ENCODE measurements around the gene COG5. TPM values are rescaled to one million over a fixed set of nuclear protein-coding genes. Genes with fewer than 3 reads are reported as not detected.

Gene COG5
- total and polyA plus RNA-seq, 9 of the 15 experiments (the other 6 are each of a cell fraction or from before 2014, with no cell fraction given) = 15.3 to 75.1 (median 56.4) TPM

DNA sequence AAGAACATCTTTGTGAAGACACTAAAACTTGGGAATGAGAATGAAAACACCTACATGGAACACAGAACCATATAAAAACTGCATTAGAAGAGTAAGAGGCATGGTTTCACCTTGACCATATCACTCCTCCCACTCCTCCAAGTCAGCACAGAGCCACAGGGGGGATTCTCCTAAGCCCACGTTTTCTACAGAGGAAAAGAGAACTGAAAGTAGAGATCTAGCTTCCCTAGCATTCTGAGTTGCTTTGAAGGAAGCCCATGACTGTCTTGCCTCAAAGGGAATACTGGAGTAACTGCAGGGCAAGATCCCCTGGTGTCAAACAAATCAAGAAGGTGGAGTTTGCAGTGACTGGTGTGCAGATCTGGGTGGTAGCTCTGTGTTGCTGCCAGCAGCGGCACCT lies 351.0 kb downstream of the COG5 start:
- H3K4me2 ChIP-seq (ENCODE audit: insufficient read depth, low read length) = no peak overlapping the region
- DNase-seq (ENCODE audit: extremely low read depth in 1 of 4, low spot score in 3 of 4) (no peak), ATAC-seq (no peak), FAIRE-seq (no peak)
- H3K4me3 ChIP-seq = no peak overlapping the region
- H3K4me1 ChIP-seq (replicated peaks in 1 of 2; ENCODE audit: control insufficient read depth in 2 of 2, insufficient read depth in 2 of 2, low read length in 2 of 2) = peaks cover 4% of the 10 kb centered on the region in 2 experiments; a peak in 2 of 5 replicates
- no peak overlapping the region for H2AFZ ChIP-seq (ENCODE audit: low read depth, low read length)
- no TSS peak for BruUV-seq (replicated peaks)
- TF ChIP-seq C11orf30 (IDR thresholded peaks at IDR 0.05; ENCODE audit: low read depth) (no peak), ZNF780A (CRISPR knock-in tag; IDR thresholded peaks at IDR 0.05) (no peak), ZNF717 (CRISPR knock-in tag; IDR thresholded peaks at IDR 0.05) (no peak), GTF2E2 (tag; IDR thresholded peaks at IDR 0.05) (no peak), RNF2 (IDR thresholded peaks at IDR 0.05) (no peak), ZNF282 (CRISPR knock-in tag; IDR thresholded peaks at IDR 0.05) (no peak), TCF3 (CRISPR knock-in tag; IDR thresholded peaks at IDR 0.05) (no peak)
- TF ChIP-seq, protein P1, sequence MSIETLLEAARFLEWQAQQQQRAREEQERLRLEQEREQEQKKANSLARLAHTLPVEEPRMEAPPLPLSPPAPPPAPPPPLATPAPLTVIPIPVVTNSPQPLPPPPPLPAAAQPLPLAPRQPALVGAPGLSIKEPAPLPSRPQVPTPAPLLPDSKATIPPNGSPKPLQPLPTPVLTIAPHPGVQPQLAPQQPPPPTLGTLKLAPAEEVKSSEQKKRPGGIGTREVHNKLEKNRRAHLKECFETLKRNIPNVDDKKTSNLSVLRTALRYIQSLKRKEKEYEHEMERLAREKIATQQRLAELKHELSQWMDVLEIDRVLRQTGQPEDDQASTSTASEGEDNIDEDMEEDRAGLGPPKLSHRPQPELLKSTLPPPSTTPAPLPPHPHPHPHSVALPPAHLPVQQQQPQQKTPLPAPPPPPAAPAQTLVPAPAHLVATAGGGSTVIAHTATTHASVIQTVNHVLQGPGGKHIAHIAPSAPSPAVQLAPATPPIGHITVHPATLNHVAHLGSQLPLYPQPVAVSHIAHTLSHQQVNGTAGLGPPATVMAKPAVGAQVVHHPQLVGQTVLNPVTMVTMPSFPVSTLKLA (conservative IDR thresholded peaks at IDR 0.05) = no peak
- in situ Hi-C loops (cut with MboI) (loop anchor here (25.0 kb wide), 1 partner anchor 925 kb away; the partner anchor contains the start of gene LAMB4), intact Hi-C loops (cut with micrococcal nuclease) (no loop called here)
- WGBS (ENCODE audit: insufficient coverage, low coverage, missing lambda C conversion rate) = 56% methylated on average over 2 of the region's 2 CpGs
- H3K36me3 ChIP-seq (ENCODE audit: control insufficient read depth, insufficient read depth, low read length) = peaks cover 25% of the 10 kb centered on the region; the same call in 2 of the 3 replicates
- POLR2A ChIA-PET = interaction anchor here (0.9 to 1.4 kb wide), 3 partner anchors 10 to 643 kb away, joined by 3 to 7 read pairs (median 5); no protein-coding TSS in a partner anchor
- CTCF ChIA-PET (ENCODE audit: low intra/inter-chr PET ratio) = no interaction called here
- H3K79me2 ChIP-seq (ENCODE audit: control insufficient read depth, insufficient read depth, low read length) = no peaks in the 10 kb centered on the region
- H3K27me3 ChIP-seq (ENCODE audit: control insufficient read depth in 2 of 2, insufficient read depth in 2 of 2, low read length in 2 of 2) = no peaks in the 10 kb centered on the region
- H4K20me1 ChIP-seq (replicated peaks; ENCODE audit: control insufficient read depth, insufficient read depth, low read length) = no peaks in the 10 kb centered on the region
- peaks cover 10% of the 10 kb centered on the region; the same call in 1 of the 2 replicates for H3K9me3 ChIP-seq (replicated peaks; ENCODE audit: control insufficient read depth, insufficient read depth, low read depth, low read length)
- no peak overlapping the region for H3K27ac ChIP-seq (ENCODE audit: extremely low read depth, low read depth, low read length)
- H3K9me1 ChIP-seq (ENCODE audit: control insufficient read depth, insufficient read depth, low read length) = no peaks in the 10 kb centered on the region
- no peak overlapping the region for H3K9ac ChIP-seq (ENCODE audit: insufficient read depth in 1 of 2, low read depth in 2 of 2, low read length in 2 of 2)
